Tibial nerve (tissue), 4 donors: ENCODE data around the gene EARS2. TPM values are rescaled to one million over a fixed set of nuclear protein-coding genes. Genes with fewer than 3 reads are reported as not detected.

Source experiments
- DNase-seq, 2 donors: peaks; one replicate each; pipeline ENCODE4 v3.0.0-alpha.2; 2019; ENCODE audit warnings: low spot score in 2 of 2
- H3K27ac ChIP-seq, 4 donors: fragments of 200-600 bp; sonication (generic) in 3 of 4; one replicate each; pipeline ENCODE4 v1.5.1; 2017 to 2019; ENCODE audit warnings: mild to moderate bottlenecking in 1 of 4
- H3K27me3 ChIP-seq, 2 donors: fragments of 200-600 bp; sonication (generic) in 1 of 2; one replicate each; pipeline versions ENCODE4 v1.5.1 to v1.6.0; 2017 to 2019
- H3K36me3 ChIP-seq, 3 donors: fragments of 200-600 bp; sonication (generic); one replicate each; pipeline ENCODE4 v1.5.1; 2018 to 2019
- H3K4me1 ChIP-seq, 4 donors: fragments of 200-600 bp; sonication (generic) in 3 of 4; one replicate each; pipeline ENCODE4 v1.5.1; 2017 to 2019
- H3K4me3 ChIP-seq, 4 donors: fragments of 200-600 bp; sonication (generic) in 3 of 4; one replicate each; pipeline ENCODE4 v1.5.1; 2017 to 2019; ENCODE audit warnings: mild to moderate bottlenecking in 1 of 4, moderate library complexity in 1 of 4
- H3K9me3 ChIP-seq, 4 donors: fragments of 200-600 bp; sonication (generic) in 3 of 4; one replicate each; pipeline ENCODE4 v1.5.1; 2017 to 2019
- EP300 ChIP-seq, 2 donors: sonication (generic); formaldehyde crosslinking; IDR thresholded peaks; one replicate each; pipeline ENCODE4 v1.6.1; 2017; ENCODE audit warnings: antibody characterized with exemption in 2 of 2, mild to moderate bottlenecking in 1 of 2
- POLR2A ChIP-seq, 2 donors: fragments of 450-650 bp; IDR thresholded peaks; one replicate each; pipeline ENCODE4 v1.6.1; 2017; ENCODE audit warnings: antibody characterized with exemption in 2 of 2, mild to moderate bottlenecking in 2 of 2, moderate library complexity in 2 of 2
- WGBS, 2 donors: methylation state at CpG; one replicate each; pipeline ENCODE4 v1.1.5; 2018; 5-methylcytosine and 5-hydroxymethylcytosine counted together
- total RNA-seq, 4 donors: library from RNA; depleted of rRNA; stranded (reverse); fragments of >200 nt; gene quantifications; one replicate each; pipeline ENCODE4 v1.1.0, GENCODE V29; 2016
- TF ChIP-seq, protein P1 (sequence below), 5 experiments: fragments of 200-600 bp in 3 of 5; fragments of 450-650 bp in 2 of 5; sonication (generic) in 3 of 5; IDR thresholded peaks; one replicate each; pipeline ENCODE4 v1.5.1; 2016 to 2019; ENCODE audit warnings: antibody characterized with exemption in 5 of 5, mild to moderate bottlenecking in 3 of 5, moderate library complexity in 2 of 5

EARS2 gene
- total RNA-seq, 4 donors from 2014 or later: 42.2 to 70.7 (median 57.1) TPM

DNA sequence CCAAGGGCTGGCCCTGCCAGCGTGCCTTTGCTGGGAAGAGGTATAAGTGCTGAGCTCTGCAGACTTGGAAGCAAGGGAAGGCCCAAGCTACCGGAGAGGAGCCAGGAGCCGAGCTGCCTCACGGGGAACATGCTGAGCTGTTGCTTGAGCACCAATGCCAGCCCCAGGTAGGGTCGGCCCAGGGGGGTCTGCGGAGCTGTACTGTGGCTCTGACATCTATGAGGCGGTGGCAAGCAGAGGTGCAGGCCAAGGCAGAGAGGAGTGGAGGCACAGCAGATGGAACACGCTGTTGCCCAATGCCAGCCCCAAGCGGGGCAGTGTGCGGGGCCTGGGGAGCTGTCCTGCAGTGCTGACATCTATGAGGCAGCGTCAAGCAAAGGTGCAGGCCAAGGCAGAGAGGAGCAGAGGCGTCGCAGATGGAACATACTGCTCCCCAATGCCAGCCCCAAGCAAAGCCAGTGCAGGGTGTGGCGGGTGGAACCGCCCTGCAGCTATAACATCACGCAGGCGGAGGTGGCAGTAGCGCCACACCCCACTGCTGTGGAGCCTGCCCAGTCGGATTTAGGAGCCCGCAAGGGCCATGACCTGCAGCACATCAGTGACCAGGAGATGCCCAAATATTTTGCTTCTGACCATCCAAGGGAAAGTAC is 56.8 kb downstream of the EARS2 start:
- H3K27ac ChIP-seq: no peak overlapping the region
- TF ChIP-seq POLR2A (IDR thresholded peaks at IDR 0.05) (no peak), EP300 (IDR thresholded peaks at IDR 0.05) (no peak)
- TF ChIP-seq, protein P1, sequence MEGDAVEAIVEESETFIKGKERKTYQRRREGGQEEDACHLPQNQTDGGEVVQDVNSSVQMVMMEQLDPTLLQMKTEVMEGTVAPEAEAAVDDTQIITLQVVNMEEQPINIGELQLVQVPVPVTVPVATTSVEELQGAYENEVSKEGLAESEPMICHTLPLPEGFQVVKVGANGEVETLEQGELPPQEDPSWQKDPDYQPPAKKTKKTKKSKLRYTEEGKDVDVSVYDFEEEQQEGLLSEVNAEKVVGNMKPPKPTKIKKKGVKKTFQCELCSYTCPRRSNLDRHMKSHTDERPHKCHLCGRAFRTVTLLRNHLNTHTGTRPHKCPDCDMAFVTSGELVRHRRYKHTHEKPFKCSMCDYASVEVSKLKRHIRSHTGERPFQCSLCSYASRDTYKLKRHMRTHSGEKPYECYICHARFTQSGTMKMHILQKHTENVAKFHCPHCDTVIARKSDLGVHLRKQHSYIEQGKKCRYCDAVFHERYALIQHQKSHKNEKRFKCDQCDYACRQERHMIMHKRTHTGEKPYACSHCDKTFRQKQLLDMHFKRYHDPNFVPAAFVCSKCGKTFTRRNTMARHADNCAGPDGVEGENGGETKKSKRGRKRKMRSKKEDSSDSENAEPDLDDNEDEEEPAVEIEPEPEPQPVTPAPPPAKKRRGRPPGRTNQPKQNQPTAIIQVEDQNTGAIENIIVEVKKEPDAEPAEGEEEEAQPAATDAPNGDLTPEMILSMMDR (IDR thresholded peaks at IDR 0.05): no peak
- WGBS, 2 donors: 93 to 96% methylated on average over 20 of the region's 20 CpGs
- no peak overlapping the region for H3K4me3 ChIP-seq
- no peak for DNase-seq
- peaks cover 0 to 15% (median 0%) of the 10 kb centered on the region in 3 donors for H3K36me3 ChIP-seq
- peaks cover 0 to 57% (median 29%) of the 10 kb centered on the region in 4 donors for H3K4me1 ChIP-seq
- H3K9me3 ChIP-seq: no peaks in the 10 kb centered on the region
- no peaks in the 10 kb centered on the region for H3K27me3 ChIP-seq

DNA sequence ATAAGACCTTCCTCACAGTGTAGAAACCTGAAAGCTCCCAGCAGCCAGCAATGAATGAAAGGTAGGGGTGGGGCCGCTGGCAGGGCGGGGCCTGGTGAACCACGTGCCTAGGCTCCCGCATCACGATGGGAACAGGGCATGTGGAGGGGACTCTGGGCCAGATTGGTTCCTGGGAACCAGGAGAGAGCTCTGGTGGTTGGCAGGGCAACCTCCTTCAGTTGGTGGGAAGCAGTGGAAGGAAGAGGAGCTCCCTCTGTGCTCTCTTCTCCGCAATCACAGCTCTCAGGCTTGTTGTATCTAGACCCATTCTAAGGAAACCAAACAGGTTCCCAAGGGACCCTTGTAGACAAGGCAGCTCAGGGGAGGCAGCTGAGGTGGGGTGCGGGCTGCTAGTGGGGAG is 57.3 kb downstream of the EARS2 start:
- Histone ChIP-seq H3K4me1 (peaks cover 0 to 51% (median 25%) of the 10 kb centered on the region in 4 donors), H3K27ac (no peak overlapping the region), H3K4me3 (no peak overlapping the region), H3K9me3 (no peaks in the 10 kb centered on the region), H3K36me3 (peaks cover 0 to 21% (median 0%) of the 10 kb centered on the region in 3 donors), H3K27me3 (no peaks in the 10 kb centered on the region)
- TF ChIP-seq, protein P1 (IDR thresholded peaks at IDR 0.05): no peak
- no peak for TF ChIP-seq POLR2A (IDR thresholded peaks at IDR 0.05)
- no peak for TF ChIP-seq EP300 (IDR thresholded peaks at IDR 0.05)
- no peak for DNase-seq
- WGBS, 2 donors: 86 to 87% methylated on average over 7 of the region's 7 CpGs

DNA sequence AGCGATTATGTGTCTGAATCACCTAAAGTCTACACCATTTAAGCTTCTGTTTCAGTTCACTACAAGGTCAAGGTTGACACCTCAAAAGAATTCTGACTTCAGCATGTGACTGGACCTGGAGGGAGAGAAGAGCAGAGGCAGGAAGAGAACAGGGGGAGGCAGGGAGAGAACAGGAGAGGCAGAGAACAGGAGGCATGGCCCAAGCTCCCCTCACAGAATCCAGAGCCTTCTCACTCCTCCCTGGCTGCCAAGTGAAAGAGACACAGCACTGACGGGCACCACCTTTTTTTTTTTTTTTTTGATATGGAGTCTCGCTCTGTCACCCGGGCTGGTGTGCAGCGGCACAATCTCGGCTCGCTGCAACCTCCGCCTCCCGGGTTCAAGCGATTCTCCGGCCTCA is 58.3 kb downstream of the EARS2 start:
- no peak overlapping the region for H3K27ac ChIP-seq
- H3K27me3 ChIP-seq: no peaks in the 10 kb centered on the region
- DNase-seq: no peak

DNA sequence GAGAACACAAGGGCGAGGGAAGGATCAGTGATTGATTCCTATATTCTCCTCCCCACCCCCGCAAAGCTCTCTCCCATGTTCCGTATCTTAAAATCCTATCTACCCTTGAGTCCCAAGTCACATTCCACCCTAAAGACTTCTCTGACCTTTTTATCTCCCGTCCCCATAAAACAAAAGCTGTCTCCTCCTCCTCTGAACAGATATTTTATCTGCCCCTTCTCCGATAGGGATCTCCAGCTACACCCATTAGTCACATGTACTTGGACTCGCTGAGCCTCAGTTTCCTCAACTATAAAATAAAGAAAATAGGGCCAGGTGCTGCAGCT is 59.6 kb downstream of the EARS2 start:
- DNase-seq: no peak
- Histone ChIP-seq H3K9me3 (no peaks in the 10 kb centered on the region), H3K27me3 (no peaks in the 10 kb centered on the region), H3K4me1 (peaks cover 0 to 36% (median 12%) of the 10 kb centered on the region in 4 donors), H3K4me3 (no peak overlapping the region), H3K36me3 (peaks cover 0 to 44% (median 22%) of the 10 kb centered on the region in 3 donors), H3K27ac (peak overlapping the region in 3 of 4 donors; percentile 19 to 62 (median 50))
- TF ChIP-seq EP300 (IDR thresholded peaks at IDR 0.05): no peak
- TF ChIP-seq POLR2A (IDR thresholded peaks at IDR 0.05): no peak
- TF ChIP-seq, protein P1 (IDR thresholded peaks at IDR 0.05): no peak
- 85 to 86% methylated on average over 6 of the region's 6 CpGs for WGBS, 2 donors

More for the DNA sequence above, 58.3 kb downstream of the EARS2 start:
- 89 to 92% methylated on average over 11 of the region's 11 CpGs for WGBS, 2 donors
- Histone ChIP-seq H3K36me3 (peaks cover 0 to 30% (median 8%) of the 10 kb centered on the region in 3 donors), H3K9me3 (no peaks in the 10 kb centered on the region), H3K4me1 (peaks cover 0 to 43% (median 16%) of the 10 kb centered on the region in 4 donors), H3K4me3 (no peak overlapping the region)
- no peak for TF ChIP-seq EP300 (IDR thresholded peaks at IDR 0.05)
- TF ChIP-seq, protein P1 (IDR thresholded peaks at IDR 0.05): no peak
- TF ChIP-seq POLR2A (IDR thresholded peaks at IDR 0.05): no peak

DNA sequence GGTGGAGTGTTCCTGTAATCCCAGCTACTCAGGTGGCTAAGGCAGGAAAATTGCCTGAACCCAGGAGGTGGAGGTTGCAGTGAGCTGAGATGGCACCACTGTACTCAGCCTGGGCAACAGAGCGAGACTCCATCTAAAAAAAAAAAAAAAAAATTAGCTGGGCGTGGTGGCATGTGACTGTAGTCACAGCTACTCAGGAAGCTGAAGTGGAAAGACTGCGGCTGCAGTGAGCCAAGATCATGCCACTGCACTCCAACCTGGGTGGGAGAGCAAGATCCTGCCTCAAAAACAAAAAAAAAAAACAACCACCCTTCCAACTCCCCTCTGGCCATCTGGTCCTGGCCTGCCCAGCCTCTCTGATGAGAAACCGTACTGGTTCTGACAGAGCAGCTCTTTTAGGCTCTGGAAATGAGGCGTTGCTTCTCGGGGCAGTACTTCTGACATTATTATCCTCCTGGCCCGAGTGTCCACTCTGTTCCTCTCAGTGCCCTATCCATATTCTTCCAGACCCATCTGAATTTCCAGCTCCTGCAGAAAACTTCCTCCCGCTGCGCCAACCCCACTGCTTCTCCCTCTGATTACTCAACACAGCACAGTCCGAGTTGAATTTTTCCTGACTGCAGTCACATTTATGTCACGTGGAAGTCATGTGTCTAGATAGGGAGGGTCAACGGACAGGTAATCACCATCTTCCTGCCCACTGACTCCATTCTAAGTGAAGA is 60.2 kb downstream of the EARS2 start:
- H3K27ac ChIP-seq: peak overlapping the region in 3 of 4 donors; percentile 19 to 62 (median 54)
- H3K36me3 ChIP-seq: peaks cover 0 to 49% (median 25%) of the 10 kb centered on the region in 3 donors

More for the DNA sequence above, 60.2 kb downstream of the EARS2 start:
- DNase-seq: peak in 1 of 2 donors; percentile 52
- no peaks in the 10 kb centered on the region for H3K9me3 ChIP-seq
- no peak for TF ChIP-seq POLR2A (IDR thresholded peaks at IDR 0.05)
- peak in 1 of 2 donors; percentile 59 for TF ChIP-seq EP300 (IDR thresholded peaks at IDR 0.05)
- TF ChIP-seq, protein P1 (IDR thresholded peaks at IDR 0.05): no peak
- H3K4me3 ChIP-seq: no peak overlapping the region
- 58% methylated on average over 12 of the region's 12 CpGs for WGBS, 2 donors
- no peaks in the 10 kb centered on the region for H3K27me3 ChIP-seq
- H3K4me1 ChIP-seq: peaks cover 0 to 38% (median 12%) of the 10 kb centered on the region in 4 donors
